KMS-11 (cell line): ENCODE data around the gene ACVR2B.

Experiments used
- H2AFZ ChIP-seq: fragments of 200-600 bp; sonication (generic); 2 replicates; pipeline ENCODE4 v1.6.1; 2016; ENCODE audit warnings: antibody characterized with exemption, mixed run types, low read depth
- H3K27ac ChIP-seq: fragments of 200-600 bp; sonication (generic); 2 replicates; pipeline ENCODE4 v1.6.1; 2016; ENCODE audit warnings: mild to moderate bottlenecking, mixed run types
- H3K27me3 ChIP-seq: fragments of 200-600 bp; sonication (generic); 2 replicates; pipeline ENCODE4 v1.6.1; 2017; ENCODE audit warnings: mild to moderate bottlenecking, low read depth, mixed run types, moderate library complexity; ENCODE audit not compliant: insufficient read depth
- H3K36me3 ChIP-seq: fragments of 200-600 bp; sonication (generic); 2 replicates; pipeline ENCODE4 v1.6.1; 2017; ENCODE audit warnings: mild to moderate bottlenecking, mixed run types; ENCODE audit not compliant: insufficient read depth
- H3K4me1 ChIP-seq: fragments of 200-600 bp; sonication (generic); 2 replicates; pipeline ENCODE4 v1.6.1; 2016; ENCODE audit warnings: mild to moderate bottlenecking, low read depth, mixed run types; ENCODE audit not compliant: poor library complexity, severe bottlenecking
- H3K4me2 ChIP-seq: fragments of 200-600 bp; sonication (generic); 2 replicates; pipeline ENCODE4 v1.7.0; 2016; ENCODE audit warnings: mild to moderate bottlenecking, mixed run types
- H3K4me3 ChIP-seq: fragments of 200-600 bp; sonication (generic); IDR thresholded peaks from 2 replicates; pipeline ENCODE4 v1.6.1; 2017; ENCODE audit warnings: low read depth, low read length, mixed read lengths; ENCODE audit not compliant: insufficient read depth
- H3K79me2 ChIP-seq: fragments of 200-600 bp; sonication (generic); 2 replicates; pipeline ENCODE4 v1.6.1; 2016; ENCODE audit warnings: low read depth, mixed run types; ENCODE audit not compliant: insufficient read depth
- H3K9ac ChIP-seq: fragments of 200-600 bp; sonication (generic); 2 replicates; pipeline ENCODE4 v1.6.1; 2016; ENCODE audit warnings: mild to moderate bottlenecking, mixed run types
- H4K20me1 ChIP-seq: fragments of 200-600 bp; sonication (generic); 2 replicates; pipeline ENCODE4 v1.6.1; 2016; ENCODE audit warnings: mild to moderate bottlenecking, mixed run types; ENCODE audit not compliant: insufficient read depth
- CTCF ChIP-seq: fragments of 200-600 bp; sonication (generic); conservative IDR thresholded peaks from 2 replicates; pipeline ENCODE4 v1.6.1; 2017; ENCODE audit warnings: low read depth, mild to moderate bottlenecking, antibody characterized with exemption, low read length, moderate library complexity, mixed read lengths

ACVR2B gene

GRCh38 chr3:38528457-38528856 is 74.8 kb downstream of the ACVR2B start:
- Histone ChIP-seq H4K20me1 (no peaks in the 10 kb centered on the region), H3K4me1 (no peaks in the 10 kb centered on the region), H3K4me3 (no peak overlapping the region), H3K4me2 (no peak overlapping the region), H3K36me3 (no peaks in the 10 kb centered on the region), H3K79me2 (no peaks in the 10 kb centered on the region), H2AFZ (no peak overlapping the region), H3K27me3 (no peaks in the 10 kb centered on the region), H3K9ac (no peak overlapping the region), H3K27ac (no peak overlapping the region)
- TF ChIP-seq CTCF = no peak

- Histone ChIP-seq H3K36me3 (no peaks in the 10 kb centered on the region), H3K79me2 (no peaks in the 10 kb centered on the region)
- TF ChIP-seq CTCF = no peak
These were observed 78.8 kb downstream of the ACVR2B start for GRCh38 chr3:38532529-38532928.

GRCh38 chr3:38533285-38533976 is 79.7 kb downstream of the ACVR2B start:
- Histone ChIP-seq H3K4me2 (no peak overlapping the region), H3K79me2 (no peaks in the 10 kb centered on the region), H3K9ac (no peak overlapping the region), H3K27me3 (no peaks in the 10 kb centered on the region), H3K27ac (no peak overlapping the region), H3K4me1 (no peaks in the 10 kb centered on the region), H2AFZ (no peak overlapping the region), H4K20me1 (no peaks in the 10 kb centered on the region), H3K4me3 (no peak overlapping the region), H3K36me3 (no peaks in the 10 kb centered on the region)
- no peak for TF ChIP-seq CTCF

More at GRCh38 chr3:38532529-38532928, 78.8 kb downstream of the ACVR2B start:
- H3K27me3 ChIP-seq = no peaks in the 10 kb centered on the region
- H4K20me1 ChIP-seq = no peaks in the 10 kb centered on the region
- no peak overlapping the region for H2AFZ ChIP-seq
- no peak overlapping the region for H3K4me3 ChIP-seq
- H3K27ac ChIP-seq = no peak overlapping the region
- H3K4me2 ChIP-seq = no peak overlapping the region
- no peaks in the 10 kb centered on the region for H3K4me1 ChIP-seq
- H3K9ac ChIP-seq = no peak overlapping the region

- Histone ChIP-seq H3K27me3 (no peaks in the 10 kb centered on the region), H3K79me2 (no peaks in the 10 kb centered on the region), H2AFZ (no peak overlapping the region), H3K4me2 (no peak overlapping the region), H3K27ac (no peak overlapping the region), H3K9ac (no peak overlapping the region), H4K20me1 (no peaks in the 10 kb centered on the region), H3K36me3 (no peaks in the 10 kb centered on the region), H3K4me1 (no peaks in the 10 kb centered on the region), H3K4me3 (no peak overlapping the region)
- TF ChIP-seq CTCF = no peak
These were observed 80.5 kb downstream of the ACVR2B start for GRCh38 chr3:38534180-38534579.
